ENCODE results near the gene SEL1L3.

DNA sequence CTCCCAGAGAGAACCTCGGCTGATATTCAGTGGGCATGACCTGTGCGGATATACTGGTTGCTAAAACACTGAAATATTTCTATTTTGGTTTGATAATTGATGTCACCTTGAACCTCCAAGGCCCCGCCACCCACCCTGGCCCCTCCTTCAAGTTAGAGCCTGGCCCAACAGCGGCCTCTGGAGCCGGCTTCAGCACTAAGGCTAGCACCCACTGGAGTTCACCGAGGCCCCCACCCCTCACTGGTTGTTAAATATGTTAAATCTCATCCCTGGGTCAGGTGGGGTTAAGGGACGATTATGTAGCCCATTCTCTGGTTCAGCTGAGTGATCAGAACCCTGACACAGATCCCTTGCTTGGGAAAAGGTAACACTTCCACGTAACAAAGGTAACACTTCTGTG lies 24.3 kb downstream of the SEL1L3 start:
- TF ChIP-seq, protein P1, sequence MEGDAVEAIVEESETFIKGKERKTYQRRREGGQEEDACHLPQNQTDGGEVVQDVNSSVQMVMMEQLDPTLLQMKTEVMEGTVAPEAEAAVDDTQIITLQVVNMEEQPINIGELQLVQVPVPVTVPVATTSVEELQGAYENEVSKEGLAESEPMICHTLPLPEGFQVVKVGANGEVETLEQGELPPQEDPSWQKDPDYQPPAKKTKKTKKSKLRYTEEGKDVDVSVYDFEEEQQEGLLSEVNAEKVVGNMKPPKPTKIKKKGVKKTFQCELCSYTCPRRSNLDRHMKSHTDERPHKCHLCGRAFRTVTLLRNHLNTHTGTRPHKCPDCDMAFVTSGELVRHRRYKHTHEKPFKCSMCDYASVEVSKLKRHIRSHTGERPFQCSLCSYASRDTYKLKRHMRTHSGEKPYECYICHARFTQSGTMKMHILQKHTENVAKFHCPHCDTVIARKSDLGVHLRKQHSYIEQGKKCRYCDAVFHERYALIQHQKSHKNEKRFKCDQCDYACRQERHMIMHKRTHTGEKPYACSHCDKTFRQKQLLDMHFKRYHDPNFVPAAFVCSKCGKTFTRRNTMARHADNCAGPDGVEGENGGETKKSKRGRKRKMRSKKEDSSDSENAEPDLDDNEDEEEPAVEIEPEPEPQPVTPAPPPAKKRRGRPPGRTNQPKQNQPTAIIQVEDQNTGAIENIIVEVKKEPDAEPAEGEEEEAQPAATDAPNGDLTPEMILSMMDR (IDR thresholded peaks at IDR 0.05; ENCODE audit: low read depth, low read length, missing input control) = no peak
- no peak for TF ChIP-seq HNF4G (IDR thresholded peaks at IDR 0.05)
- TF ChIP-seq, protein P2, sequence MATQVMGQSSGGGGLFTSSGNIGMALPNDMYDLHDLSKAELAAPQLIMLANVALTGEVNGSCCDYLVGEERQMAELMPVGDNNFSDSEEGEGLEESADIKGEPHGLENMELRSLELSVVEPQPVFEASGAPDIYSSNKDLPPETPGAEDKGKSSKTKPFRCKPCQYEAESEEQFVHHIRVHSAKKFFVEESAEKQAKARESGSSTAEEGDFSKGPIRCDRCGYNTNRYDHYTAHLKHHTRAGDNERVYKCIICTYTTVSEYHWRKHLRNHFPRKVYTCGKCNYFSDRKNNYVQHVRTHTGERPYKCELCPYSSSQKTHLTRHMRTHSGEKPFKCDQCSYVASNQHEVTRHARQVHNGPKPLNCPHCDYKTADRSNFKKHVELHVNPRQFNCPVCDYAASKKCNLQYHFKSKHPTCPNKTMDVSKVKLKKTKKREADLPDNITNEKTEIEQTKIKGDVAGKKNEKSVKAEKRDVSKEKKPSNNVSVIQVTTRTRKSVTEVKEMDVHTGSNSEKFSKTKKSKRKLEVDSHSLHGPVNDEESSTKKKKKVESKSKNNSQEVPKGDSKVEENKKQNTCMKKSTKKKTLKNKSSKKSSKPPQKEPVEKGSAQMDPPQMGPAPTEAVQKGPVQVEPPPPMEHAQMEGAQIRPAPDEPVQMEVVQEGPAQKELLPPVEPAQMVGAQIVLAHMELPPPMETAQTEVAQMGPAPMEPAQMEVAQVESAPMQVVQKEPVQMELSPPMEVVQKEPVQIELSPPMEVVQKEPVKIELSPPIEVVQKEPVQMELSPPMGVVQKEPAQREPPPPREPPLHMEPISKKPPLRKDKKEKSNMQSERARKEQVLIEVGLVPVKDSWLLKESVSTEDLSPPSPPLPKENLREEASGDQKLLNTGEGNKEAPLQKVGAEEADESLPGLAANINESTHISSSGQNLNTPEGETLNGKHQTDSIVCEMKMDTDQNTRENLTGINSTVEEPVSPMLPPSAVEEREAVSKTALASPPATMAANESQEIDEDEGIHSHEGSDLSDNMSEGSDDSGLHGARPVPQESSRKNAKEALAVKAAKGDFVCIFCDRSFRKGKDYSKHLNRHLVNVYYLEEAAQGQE (IDR thresholded peaks at IDR 0.05) = no peak
- TF ChIP-seq, protein P3, sequence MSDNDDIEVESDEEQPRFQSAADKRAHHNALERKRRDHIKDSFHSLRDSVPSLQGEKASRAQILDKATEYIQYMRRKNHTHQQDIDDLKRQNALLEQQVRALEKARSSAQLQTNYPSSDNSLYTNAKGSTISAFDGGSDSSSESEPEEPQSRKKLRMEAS (IDR thresholded peaks at IDR 0.05) = no peak
